Nephron (organoid): ENCODE measurements around the gene VPS37D.
A peak's percentile ranks its signal among the peaks of the same experiment; 100 is the strongest.

Experiments
- H3K27ac Mint-ChIP-seq, 3 experiments: 2 replicates each; pipeline ENCODE4 v1.8.0; 2020; ENCODE audit warnings: mixed read lengths in 3 of 3, mild to moderate bottlenecking in 2 of 3, moderate library complexity in 1 of 3
- H3K27me3 Mint-ChIP-seq: 2 replicates; pipeline ENCODE4 v1.8.0; 2021; ENCODE audit warnings: low read depth, mild to moderate bottlenecking, moderate library complexity, mixed read lengths
- H3K36me3 Mint-ChIP-seq: 2 replicates; pipeline ENCODE4 v1.8.0; 2020; ENCODE audit warnings: low read depth, mixed read lengths
- H3K4me1 Mint-ChIP-seq: 2 replicates; pipeline ENCODE4 v1.8.0; 2020; ENCODE audit warnings: mixed read lengths
- H3K4me3 Mint-ChIP-seq, 3 experiments: 2 replicates each; pipeline ENCODE4 v1.8.0; 2020; ENCODE audit warnings: mild to moderate bottlenecking in 3 of 3, mixed read lengths in 3 of 3, moderate library complexity in 2 of 3
- H3K9me3 Mint-ChIP-seq: 2 replicates; pipeline ENCODE4 v1.8.0; 2020; ENCODE audit warnings: mixed read lengths
- CTCF ChIP-seq, 3 experiments: fragments of 200-600 bp; sonication (generic); IDR thresholded peaks; one replicate each; pipeline ENCODE4 v1.5.0; 2021; ENCODE audit warnings: antibody characterized with exemption in 3 of 3; ENCODE audit not compliant: unreplicated experiment in 3 of 3

VPS37D gene

GRCh38 chr7:73642834-73643233 lies 24.8 kb upstream of the VPS37D start:
- Mint-ChIP-seq H3K9me3 (peaks cover 4% of the 10 kb centered on the region), H3K27me3 (peaks cover 58% of the 10 kb centered on the region)
- no peak for TF ChIP-seq CTCF (IDR thresholded peaks at IDR 0.05; ENCODE audit: unreplicated experiment in 3 of 3)

GRCh38 chr7:73644688-73645286 lies 22.8 kb upstream of the VPS37D start:
- Mint-ChIP-seq H3K4me3 (no peak overlapping the region), H3K27ac (no peak overlapping the region), H3K27me3 (peaks cover 68% of the 10 kb centered on the region), H3K4me1 (no peaks in the 10 kb centered on the region), H3K36me3 (no peaks in the 10 kb centered on the region), H3K9me3 (no peaks in the 10 kb centered on the region)
- TF ChIP-seq CTCF (IDR thresholded peaks at IDR 0.05; ENCODE audit: unreplicated experiment in 3 of 3) = no peak

More at GRCh38 chr7:73642834-73643233, 24.8 kb upstream of the VPS37D start:
- Mint-ChIP-seq H3K4me1 (no peaks in the 10 kb centered on the region), H3K27ac (no peak overlapping the region), H3K4me3 (no peak overlapping the region), H3K36me3 (no peaks in the 10 kb centered on the region)

- H3K27me3 Mint-ChIP-seq = peaks cover 77% of the 10 kb centered on the region
Measured at GRCh38 chr7:73645643-73646174, 21.9 kb upstream of the VPS37D start.

GRCh38 chr7:73646785-73647724 lies 20.6 kb upstream of the VPS37D start:
- H3K9me3 Mint-ChIP-seq = no peaks in the 10 kb centered on the region
- H3K4me3 Mint-ChIP-seq = peak overlapping the region in 2 of 3 experiments; percentile 46 to 53
- peaks cover 90% of the 10 kb centered on the region for H3K27me3 Mint-ChIP-seq
- no peaks in the 10 kb centered on the region for H3K36me3 Mint-ChIP-seq
- H3K27ac Mint-ChIP-seq = no peak overlapping the region
- no peaks in the 10 kb centered on the region for H3K4me1 Mint-ChIP-seq
- TF ChIP-seq CTCF (IDR thresholded peaks at IDR 0.05; ENCODE audit: unreplicated experiment in 3 of 3) = no peak

More at GRCh38 chr7:73645643-73646174, 21.9 kb upstream of the VPS37D start:
- no peaks in the 10 kb centered on the region for H3K9me3 Mint-ChIP-seq
- H3K27ac Mint-ChIP-seq = no peak overlapping the region
- TF ChIP-seq CTCF (IDR thresholded peaks at IDR 0.05; ENCODE audit: unreplicated experiment in 3 of 3) = no peak
- no peaks in the 10 kb centered on the region for H3K36me3 Mint-ChIP-seq
- no peaks in the 10 kb centered on the region for H3K4me1 Mint-ChIP-seq
- H3K4me3 Mint-ChIP-seq = no peak overlapping the region

GRCh38 chr7:73647725-73648592 lies 19.7 kb upstream of the VPS37D start:
- Mint-ChIP-seq H3K4me3 (peak overlapping the region; percentile 39 to 74 (median 73)), H3K4me1 (no peaks in the 10 kb centered on the region), H3K27me3 (peaks cover 97% of the 10 kb centered on the region), H3K9me3 (no peaks in the 10 kb centered on the region), H3K27ac (no peak overlapping the region), H3K36me3 (no peaks in the 10 kb centered on the region)
- peak in 1 of 3 experiments; percentile 7 for TF ChIP-seq CTCF (IDR thresholded peaks at IDR 0.05; ENCODE audit: unreplicated experiment in 3 of 3)
